ENCODE data around the gene COL27A1. TPM values are rescaled to one million over a fixed set of nuclear protein-coding genes. Genes with fewer than 3 reads are reported as not detected.

Gene COL27A1
- total RNA-seq, 1 experiment from 2014 or later: 21.1 TPM

GRCh38 chr9:114282926-114283325 is 127.6 kb downstream of the COL27A1 start:
- no peak for DNase-seq (ENCODE audit: low read depth)

GRCh38 chr9:114283551-114284111 is 128.3 kb downstream of the COL27A1 start:
- no peak for DNase-seq (ENCODE audit: low read depth)

GRCh38 chr9:114284316-114285060 is 129.2 kb downstream of the COL27A1 start:
- no peak for DNase-seq (ENCODE audit: low read depth)

- DNase-seq (ENCODE audit: low read depth): peak; percentile 92
Observed at GRCh38 chr9:114285166-114285867, 130.0 kb downstream of the COL27A1 start.

GRCh38 chr9:114286146-114286679 is 130.9 kb downstream of the COL27A1 start:
- no peak for DNase-seq (ENCODE audit: low read depth)

- no peak for DNase-seq (ENCODE audit: low read depth)
Observed at GRCh38 chr9:114287001-114287762, 131.8 kb downstream of the COL27A1 start.

- DNase-seq (ENCODE audit: low read depth): no peak
Observed at GRCh38 chr9:114287763-114288192, 132.4 kb downstream of the COL27A1 start.

GRCh38 chr9:114288193-114289091 is 133.1 kb downstream of the COL27A1 start:
- DNase-seq (ENCODE audit: low read depth): no peak

- no peak for DNase-seq (ENCODE audit: low read depth)
Observed at GRCh38 chr9:114289106-114289505, 133.8 kb downstream of the COL27A1 start.

GRCh38 chr9:114289571-114290481 is 134.5 kb downstream of the COL27A1 start:
- DNase-seq (ENCODE audit: low read depth): no peak

GRCh38 chr9:114290561-114290986 is 135.2 kb downstream of the COL27A1 start:
- DNase-seq (ENCODE audit: low read depth): no peak

- DNase-seq (ENCODE audit: low read depth): peak; percentile 71
Observed at GRCh38 chr9:114291064-114291474, 135.7 kb downstream of the COL27A1 start.

GRCh38 chr9:114291886-114292590 is 136.7 kb downstream of the COL27A1 start:
- DNase-seq (ENCODE audit: low read depth): no peak

GRCh38 chr9:114294664-114295063 is 139.3 kb downstream of the COL27A1 start:
- no peak for DNase-seq (ENCODE audit: low read depth)

- DNase-seq (ENCODE audit: low read depth): no peak
Observed at GRCh38 chr9:114296338-114296737, 141.0 kb downstream of the COL27A1 start.

- DNase-seq (ENCODE audit: low read depth): no peak
Observed at GRCh38 chr9:114299286-114300152, 144.2 kb downstream of the COL27A1 start.

- no peak for DNase-seq (ENCODE audit: low read depth)
Observed at GRCh38 chr9:114300153-114300845, 145.0 kb downstream of the COL27A1 start.
